GM18858 (cell line): Measurements from ENCODE around the gene CDH23.

Experiments
- ATAC-seq: cut with Tn5 transposase; IDR thresholded peaks from one replicate; pipeline ENCODE4 v1.9.1; 2021; ENCODE audit not compliant: unreplicated experiment

Gene CDH23

DNA sequence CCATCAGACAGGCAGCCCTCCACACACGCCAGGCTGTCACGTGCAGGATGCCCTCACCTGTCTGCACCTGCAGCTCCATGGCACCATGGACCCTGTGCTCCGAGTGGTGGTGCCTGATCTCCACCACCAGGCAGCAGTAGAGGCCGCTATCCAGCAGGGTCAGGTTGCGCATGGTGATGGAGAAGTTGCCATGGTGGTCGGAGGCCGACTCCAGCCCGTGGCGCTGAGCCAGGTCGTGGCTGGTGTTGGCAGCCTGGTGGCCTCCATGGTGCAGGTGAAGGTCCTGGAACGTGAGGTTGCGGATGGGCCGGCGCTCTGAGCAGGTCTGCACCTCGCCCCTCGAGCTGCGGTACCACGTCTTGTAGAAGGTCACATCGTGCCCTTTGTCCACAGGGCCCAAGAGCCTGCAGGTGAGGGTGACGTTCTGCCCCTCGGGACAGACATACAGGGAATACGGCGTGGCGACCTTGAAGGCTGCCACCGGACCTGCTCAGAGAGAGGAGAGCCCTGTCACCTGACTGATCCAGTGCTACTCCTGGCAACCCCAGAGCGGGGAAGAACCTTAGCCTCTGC, 364.9 kb downstream of the CDH23 start:
- ATAC-seq, result no peak

DNA sequence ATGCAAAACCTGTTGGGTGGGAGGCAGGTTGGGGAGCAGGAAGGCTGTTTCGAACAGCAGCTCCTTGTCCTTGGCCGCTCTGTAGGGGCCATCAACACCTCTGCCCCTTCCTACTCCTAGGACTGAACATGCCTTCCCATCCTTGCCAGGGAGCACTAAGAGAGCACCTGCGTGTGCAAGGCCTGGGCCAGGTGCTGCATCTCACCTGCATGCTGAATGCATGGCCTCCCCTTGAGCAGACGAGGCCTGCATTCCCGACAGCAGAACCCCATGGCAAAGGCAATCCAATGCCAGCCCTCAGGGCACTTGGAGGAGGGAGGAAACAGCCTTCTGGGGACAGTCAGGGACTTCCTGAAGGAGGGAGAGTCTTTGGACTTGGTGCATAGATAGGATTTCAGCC, 365.6 kb downstream of the CDH23 start:
- no peak for ATAC-seq

DNA sequence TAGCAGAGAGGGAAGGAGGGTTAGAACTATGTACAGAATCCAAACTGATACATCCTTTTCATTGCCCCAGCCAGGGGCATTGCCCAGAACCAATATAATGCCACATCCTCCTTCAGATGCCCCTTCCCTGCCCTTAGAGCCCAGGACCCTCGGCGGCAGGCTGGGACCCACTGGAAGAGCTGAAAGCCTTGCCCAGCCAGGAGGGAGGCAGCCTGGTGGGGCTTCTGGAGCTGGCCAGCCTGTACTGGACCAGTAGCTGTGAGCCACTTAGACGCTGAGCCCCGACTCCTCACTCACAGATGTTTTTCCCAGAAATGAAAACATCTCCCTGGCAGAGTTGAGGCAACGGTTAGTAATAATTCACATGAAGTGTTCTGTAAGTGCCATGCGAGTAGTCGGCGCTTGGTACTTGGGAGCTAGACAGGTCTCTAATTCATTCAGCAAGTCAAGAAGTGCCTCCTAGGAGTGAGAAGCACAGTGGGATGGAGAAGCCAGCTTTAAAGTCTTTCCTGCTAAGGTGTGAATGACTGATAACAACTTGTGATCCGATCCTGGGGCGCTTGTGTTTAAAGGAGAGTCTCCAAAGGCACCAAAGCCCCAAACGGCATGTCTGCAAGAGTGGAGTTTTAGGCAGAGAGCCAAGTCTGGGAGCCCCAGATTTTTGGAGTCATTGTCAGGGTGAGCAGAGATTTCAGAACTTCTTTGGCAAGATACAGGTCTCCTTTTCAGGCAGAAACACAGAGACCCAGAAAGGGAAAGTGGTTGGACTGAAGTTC, 366.8 kb downstream of the CDH23 start:
- ATAC-seq, result no peak

DNA sequence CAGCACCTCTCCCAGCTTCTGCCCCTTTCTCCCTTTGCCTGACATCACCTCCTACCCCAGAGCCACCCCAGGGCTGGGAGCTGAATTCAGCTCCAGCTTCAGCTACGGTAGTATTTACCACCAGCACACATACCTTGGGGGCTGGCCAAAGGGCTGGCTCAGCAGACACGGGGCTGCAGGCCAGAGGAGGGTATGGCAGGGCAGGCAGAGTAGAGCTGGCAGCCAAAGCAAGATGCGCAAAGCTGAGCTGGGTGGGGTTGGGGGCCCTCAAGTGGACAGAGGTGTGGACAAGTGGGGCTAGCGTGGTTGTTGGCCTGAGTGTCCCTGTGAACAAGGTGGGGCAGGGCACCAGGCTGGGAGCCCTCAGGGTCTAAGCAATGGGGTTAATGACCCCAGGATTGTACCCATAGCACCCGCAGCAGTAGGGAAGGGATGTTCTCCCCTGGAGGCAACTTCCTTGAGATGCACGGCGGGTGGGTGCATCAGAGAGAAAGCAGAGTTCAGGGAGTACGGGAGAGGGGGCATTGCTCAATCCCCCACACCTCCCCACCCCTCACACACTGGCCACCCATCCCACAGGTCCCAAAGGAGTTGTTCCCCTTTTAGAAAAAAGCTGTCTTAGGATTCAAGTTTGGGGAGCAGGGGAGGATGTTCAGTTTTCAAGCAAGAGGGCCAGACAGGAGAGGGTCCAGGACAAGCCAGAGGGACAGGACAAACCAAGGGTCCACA, 368.6 kb downstream of the CDH23 start:
- ATAC-seq, result no peak

DNA sequence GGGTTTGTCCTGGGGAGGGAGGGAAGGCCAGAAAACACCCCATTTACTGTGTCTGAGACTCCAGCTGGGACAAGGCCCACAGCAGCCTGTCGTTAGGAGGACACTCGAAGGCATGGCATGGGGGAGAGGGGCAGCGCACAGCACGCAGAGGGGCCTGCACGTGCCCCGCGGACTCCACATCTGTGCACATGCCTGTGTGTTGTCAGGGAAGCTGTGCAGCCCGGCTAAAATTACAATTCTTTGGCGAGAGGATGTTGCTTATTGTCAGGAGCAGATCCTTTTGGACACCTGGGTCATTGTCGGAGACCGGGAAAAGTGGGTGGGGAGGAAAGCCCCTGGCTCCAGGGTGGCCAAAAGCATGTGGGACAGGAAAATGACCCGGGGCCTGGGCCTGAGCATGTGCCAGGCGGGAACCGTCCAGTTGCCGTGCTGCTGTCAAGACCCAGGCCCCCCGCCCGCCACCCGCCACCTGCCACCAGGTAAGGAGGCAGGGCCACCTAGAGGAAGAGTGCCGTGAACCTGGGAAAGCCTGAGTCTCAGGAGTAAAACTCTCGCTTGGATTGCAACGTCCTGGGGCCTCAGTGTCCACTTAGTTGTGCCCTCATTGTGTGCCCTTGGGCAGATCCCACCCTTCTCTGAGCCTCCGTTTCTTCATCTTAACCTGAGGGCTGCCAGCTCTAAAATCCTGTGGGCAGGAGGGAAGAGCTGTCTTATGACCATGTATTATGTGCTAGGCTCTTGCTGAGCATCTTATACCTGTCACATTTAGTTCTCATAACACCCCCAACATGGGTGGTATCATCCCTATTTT, 369.4 kb downstream of the CDH23 start:
- no peak for ATAC-seq

DNA sequence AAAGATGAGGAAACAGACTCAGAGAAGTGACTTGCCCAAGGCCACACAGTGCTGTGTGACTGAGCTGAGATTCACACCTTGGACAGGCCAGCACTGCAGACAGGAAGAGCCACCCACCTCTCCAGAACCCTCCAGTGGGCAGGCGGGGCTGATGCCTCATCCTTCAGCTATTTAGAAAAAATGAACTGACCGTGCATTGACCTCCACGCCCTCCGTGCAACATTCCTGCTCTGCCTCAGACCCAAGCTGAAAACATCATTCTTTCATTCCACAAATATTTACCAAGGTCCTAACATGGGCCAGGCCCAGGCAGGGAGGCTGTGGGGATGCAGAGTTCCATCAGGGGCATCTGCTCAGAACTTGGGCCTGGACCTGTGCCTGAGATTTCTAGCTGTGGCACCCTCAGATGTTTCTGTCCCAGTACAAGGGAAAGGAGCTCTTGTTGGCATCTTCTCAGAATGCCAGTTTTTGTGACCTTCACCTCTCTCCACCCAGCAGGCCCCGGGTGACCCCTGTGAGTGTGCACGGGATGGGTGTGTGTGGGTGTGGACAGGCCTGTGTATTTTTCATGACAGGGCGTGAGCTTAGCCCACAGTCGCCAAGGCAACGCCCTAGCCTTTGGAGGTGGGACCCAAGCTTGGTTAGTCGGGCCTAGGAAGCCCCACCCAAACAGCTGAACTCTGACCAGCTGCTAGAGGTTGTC, 370.1 kb downstream of the CDH23 start:
- ATAC-seq, result no peak

DNA sequence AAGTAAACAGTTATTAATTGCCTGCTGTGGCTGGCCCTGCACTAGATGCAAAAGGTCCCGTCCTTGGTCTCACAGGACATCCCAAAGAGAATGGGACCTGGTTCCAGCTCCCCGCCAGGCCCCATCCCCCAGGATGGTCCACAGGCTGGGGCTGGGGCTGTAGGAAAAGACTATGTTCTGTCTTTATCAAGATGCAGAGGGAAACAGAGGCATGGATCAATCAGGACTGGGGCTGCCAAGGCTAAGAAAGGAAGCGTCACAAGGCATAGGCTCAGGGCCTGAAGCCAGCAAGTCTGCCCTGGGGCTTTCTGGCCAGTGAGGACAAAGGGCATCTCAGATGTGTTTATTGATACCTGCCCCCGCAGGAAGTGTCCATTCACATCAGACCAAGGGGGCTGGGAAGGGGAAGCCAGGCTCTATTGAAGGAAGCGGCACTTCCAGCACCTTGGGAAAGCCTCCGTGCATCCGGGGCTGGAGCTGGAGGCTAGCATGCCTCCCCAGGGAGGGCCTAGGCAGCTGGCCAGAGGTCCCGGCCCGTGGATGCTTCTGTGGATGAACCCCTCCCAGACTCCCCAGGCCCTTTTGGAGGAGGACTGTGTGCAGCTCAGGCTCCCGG, 370.8 kb downstream of the CDH23 start:
- no peak for ATAC-seq

DNA sequence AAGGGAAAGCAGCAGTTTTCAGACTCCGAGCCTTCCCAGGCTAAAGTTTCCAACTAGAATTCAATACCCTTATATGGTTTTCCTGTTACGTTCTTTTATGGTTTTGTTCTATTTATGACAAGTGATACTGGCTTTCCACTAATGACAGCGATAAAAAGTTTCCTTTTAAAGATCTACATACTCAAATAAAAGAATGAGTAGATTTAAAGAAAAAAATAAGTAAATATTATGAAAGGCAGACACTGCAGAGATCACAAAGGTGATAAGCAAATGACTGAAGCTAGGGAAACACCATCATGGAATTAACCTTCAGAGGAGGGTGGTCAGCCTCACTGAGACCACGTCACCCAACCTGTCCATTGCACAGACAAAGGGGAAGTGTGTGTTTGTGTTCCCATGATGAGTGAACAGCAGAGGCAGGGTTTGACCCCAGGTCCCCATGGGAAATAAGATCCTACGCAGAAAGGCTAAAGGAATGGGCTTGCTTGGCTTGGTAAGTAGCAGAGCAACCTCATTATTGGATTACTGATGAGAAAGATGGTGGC, 372.6 kb downstream of the CDH23 start:
- ATAC-seq, result peak; percentile 25

DNA sequence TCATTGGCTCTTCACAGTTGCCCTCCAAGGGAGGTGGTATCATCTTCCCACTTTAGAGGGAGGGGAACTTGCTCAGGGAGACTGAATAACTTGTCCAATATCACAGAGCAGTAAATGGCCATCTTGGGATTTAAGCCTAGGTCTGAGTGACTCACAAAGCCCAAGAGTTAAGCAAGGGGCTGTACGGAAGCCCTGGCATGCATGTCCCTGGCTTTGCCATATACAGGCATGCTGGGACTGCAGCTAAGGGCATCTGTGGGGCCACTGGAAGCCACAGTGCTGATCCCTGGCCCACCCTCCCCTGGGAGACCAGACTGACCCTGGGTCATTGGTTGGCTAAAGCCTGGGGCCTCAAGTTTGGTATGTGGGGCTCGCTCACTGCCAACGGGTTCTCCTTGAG, 373.5 kb downstream of the CDH23 start:
- ATAC-seq, result no peak

DNA sequence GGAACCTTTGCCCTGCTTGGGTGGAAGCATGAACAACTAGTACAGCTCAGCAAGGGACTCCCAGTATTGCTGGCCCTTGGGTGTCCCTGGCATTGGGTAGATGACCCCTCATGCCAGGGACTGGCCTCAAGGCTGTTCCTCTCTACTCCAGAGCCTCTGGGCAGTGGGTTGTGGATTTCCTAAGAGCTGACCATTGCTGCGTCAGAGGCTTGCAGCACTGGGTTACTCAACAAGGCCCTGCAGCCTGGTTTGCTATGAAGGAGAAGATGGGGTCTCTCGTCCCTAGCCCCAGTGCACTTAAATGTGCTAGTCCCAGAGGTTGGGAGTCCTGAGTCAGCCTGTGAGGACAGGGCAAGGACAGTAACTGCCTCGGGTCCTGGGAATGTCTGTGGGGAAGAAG, 374.1 kb downstream of the CDH23 start:
- no peak for ATAC-seq

DNA sequence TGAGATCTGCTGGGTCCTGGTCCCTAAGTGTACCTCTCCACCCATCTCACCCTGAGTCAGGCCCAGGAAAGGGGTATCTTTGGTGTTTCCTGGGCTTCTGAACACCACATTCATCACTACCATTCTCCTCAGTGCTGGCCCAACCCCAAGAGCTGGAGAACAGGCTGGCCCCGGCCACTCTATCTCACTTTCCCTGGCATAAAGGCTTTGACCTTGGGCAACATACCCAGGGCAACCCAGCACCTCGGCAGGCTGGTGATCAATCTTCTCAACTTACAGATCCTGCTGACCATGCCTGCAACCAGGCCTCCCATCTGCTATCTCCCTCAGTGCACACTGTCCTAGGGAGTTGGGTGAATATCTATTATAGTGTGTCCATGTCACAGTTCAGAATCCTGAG, 374.5 kb downstream of the CDH23 start:
- ATAC-seq, result no peak

DNA sequence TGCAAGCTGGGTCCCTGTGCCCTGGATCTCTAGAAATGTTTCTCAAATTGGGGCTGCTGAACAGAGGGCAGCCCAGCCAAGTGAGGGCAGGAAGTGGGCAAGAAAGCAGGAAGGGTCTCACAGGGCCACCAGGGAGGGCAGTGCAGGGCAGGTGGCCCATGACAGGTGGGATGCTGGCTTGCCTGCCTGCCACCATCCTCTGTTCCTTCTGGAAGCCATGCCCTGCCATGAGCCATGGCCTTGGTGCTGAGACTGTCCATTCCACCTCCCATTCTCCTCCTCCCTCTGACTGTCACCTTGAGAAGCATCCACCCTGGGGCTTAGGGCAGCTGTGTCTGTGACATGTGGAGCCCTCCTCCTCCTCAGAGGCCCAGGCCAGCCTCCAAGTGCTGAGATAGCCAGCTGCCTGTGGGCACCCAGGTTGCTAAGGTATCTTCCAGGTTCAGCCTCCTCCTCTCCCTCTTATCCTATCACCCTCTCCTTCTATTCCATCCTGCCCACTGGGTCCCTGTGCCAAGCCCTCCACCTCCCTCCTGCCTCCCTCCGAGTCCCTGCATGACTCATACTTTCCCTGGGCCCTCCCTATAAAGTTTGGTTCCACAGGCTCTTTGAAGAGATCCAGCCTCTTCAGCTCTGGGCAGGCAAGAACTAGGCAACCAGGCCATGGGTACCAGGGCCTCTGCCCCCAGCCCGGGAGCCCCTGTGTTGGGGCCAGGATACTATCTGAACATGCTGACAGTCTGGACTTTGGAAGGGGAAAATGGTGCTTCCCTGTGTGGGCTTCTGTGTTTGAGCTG, 375.3 kb downstream of the CDH23 start:
- no peak for ATAC-seq

DNA sequence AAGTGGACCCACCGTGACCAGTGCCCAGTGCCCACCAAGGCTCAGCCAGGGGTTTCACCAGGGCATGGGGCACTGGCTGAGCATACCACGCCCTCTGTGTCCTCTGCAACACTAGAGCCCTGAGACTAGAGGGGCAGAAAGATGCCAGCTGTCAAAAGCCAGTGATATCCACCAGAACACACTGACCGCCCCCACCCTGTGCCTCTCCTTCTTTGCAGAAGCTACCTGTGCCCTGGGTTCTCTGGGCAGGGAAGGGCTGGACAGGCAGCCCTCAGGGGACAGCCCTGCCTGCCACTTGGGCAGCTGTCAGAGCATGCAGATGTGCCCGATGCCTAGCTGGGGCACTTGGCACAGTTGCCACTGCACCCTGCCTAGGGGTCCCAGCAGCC, 376.1 kb downstream of the CDH23 start:
- no peak for ATAC-seq

DNA sequence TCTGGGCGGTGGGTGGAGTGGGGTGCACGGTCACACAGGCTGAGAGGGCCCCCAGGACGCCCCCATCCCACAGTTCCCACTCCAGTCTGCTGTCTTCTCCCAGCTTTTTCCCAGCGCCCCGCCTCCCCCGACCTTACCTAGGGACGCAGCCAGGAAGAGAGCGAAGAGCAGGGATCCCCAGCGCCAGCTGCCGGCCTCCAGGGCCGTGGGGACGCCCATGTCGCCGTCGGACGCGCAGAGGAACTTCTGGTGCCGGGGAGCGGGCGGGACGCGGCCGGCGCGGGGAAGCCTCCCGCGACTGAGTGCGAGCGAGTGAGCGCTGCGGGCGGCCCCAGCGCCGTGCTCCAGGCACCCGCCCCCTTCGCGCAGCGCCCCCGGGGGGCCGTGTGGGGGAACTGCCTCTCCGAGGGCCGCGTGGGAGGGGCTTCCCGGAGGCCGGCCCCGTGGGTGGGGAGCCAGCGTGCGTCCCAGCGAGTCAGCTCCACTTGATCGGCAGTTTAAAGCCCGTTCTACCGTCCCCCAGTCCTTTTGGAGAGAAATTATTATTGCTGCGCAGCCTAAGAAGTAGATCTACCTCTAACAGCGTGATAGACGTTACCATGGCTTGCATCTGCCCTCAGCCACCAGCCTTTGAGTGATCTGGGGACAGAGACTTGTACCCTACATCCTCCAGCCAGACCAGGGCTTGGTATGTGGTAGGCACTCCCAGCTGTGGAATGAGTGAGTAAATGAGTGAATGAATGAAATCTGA, 376.7 kb downstream of the CDH23 start, which contains the start of gene VSIR:
Gene VSIR (minus strand): TSS at position 300 of the 751 bp plus-strand sequence. CDS start 81 bp downstream, at position 219.
- no peak for ATAC-seq

DNA sequence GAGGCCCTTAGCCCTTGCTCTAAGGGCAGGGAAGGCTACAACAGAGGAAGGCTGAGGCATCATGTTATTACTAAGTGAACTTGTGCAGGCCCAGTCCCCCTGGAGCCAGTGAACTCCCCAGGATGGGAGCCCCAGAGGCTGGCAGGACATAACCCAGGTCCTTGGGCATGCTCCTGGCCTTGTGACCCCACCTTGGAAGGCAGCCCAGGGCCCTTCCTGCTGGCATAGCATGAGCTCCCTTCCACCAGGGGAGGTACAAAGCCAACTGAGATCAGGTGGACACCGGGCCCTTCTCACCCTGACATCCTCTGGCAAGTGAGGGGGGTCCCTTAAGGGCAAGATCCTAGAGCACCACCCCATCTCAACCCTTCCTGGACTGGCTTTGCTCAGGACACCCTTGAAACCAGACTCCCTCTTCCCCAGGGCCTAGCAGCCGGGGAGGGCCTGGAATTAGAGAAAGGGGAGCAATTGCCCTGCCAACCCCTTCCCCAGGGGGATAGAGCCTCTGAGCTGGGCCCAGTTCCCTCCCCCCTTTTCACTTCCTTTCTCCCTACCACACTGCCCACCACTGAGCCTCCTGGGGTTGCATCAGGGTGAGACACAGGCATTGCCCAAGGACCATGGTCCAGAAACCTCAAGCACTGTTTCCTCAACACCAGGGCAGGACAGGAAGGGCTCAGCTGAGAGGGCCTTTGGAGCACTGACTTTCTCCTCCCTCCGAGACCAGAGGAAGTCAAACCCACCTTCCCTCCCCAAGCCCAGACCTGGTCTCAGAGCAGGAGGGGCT, 378.4 kb downstream of the CDH23 start:
- ATAC-seq, result no peak

DNA sequence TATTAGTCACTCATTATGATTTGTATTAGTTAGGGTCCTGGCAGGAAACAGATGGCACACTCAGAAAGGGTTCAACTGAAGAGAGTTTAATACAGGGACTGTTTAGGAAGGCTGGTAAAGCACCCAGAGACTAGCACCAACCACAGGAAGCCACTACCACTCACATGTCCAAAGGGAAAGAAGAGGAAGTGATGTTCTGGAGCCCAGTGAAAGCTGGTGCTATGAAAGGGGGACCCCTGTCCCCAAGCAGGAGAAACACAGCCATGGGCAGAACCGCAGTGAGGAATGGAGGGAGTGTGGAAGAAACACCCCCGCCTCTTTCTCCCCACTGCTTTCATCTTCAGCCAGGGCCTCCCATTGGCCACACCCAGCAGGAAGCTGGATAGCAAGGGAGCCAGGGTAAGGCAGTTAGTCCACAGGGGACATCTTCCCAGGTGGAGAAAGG, 379.8 kb downstream of the CDH23 start:
- ATAC-seq, result no peak

DNA sequence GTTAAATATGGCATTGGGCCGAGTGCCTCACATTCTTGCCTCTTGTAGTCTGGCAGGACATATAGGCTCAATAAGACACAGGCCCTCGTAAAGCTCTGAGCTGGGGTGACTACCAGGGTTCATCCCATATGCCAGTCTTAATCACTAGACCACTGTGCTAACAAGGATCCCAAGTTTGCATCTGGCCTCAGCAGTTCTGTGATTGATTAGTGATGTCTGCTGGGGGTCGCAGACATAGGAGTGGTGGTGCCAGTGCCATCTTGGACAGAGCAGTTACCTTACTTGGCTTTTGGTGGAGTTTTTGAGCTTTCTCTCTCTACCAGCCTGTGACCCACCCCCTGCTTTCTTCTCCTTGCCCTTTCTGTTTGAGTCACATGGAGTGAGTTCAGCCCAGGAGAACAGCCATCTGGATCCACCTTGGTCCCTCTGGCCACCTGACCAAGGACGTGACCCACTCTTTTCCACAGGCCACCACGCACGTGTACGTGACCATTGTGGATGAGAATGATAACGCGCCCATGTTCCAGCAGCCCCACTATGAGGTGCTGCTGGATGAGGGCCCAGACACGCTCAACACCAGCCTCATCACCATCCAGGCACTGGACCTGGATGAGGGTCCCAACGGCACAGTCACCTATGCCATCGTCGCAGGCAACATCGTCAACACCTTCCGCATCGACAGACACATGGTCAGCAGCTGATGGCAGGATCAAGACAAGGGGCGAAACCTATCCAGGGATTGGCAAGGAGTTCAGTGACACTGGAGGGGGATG, 380.7 kb downstream of the CDH23 start:
- no peak for ATAC-seq
